ENCODE measurements around the gene HOXA3.

HOXA3 gene

DNA sequence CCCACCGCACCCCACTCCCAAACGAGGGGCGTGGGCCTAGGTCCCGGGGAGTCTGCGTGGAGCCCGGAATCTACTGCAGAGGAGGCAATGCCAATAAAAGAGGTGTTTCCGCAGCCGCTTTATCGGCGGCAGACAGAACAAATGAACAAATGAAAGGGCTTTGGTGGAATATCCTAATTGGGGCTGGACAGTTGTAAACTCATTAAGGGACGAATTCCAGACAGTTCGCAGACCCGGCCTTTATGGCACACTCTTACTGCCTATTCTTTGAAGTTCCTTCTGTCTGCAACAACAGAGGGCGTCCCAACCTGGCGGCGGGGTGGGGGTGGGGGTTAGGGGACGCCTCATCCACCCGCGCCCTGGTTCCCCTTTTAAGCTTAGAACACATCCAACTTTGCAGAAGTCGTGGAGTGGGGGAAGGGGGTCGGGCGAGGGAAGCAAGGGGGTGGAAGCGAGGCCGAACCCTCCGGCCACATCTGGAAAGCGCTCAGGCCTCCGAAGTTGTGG lies 8.9 kb upstream of the HOXA3 start:
- Mint-ChIP-seq H3K27ac (no peak overlapping the region), H3K4me3 (peak overlapping the region; percentile 73), H3K4me1 (ENCODE audit: low read depth) (peaks cover 4% of the 10 kb centered on the region), H3K36me3 (ENCODE audit: low read depth) (no peaks in the 10 kb centered on the region), H3K9me3 (no peaks in the 10 kb centered on the region), H3K27me3 (ENCODE audit: low read depth) (peaks cover 84% of the 10 kb centered on the region)
- no peak for DNase-seq (ENCODE audit: low spot score)

DNA sequence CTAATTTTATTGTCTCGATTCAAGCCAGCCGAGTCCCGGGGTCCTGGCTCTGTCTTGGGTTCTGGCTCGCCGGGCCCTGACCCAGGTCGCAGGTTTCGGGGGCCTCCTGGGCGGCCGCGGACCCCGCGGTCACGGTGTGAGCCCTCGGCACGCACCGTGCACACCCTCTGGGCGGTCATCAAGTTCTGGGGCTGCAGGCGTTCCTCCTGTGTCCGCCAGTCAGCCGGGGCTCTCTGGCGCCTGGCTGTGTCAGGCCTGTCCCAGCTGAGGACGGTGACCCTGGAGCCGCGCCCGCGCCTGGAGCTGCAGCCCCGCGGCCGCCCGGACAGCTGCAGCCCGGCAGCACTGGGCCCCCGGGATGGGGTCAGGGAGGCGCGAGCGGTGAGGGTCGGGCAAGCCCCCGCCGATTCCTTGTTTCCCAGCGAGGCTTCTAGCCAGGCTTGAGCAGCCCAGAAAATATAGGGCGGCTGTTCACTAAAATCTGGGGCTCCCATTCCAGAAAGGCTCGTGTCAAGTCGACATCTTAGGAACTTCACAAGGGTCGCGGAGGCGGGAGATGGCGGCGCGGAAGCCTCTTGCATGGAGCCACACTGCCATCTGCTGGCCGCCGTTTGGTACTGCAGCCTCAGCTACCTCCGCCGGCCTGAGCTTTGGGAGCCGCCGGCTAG lies 8.3 kb upstream of the HOXA3 start:
- H3K36me3 Mint-ChIP-seq (ENCODE audit: low read depth) = no peaks in the 10 kb centered on the region
- no peaks in the 10 kb centered on the region for H3K9me3 Mint-ChIP-seq
- DNase-seq (ENCODE audit: low spot score) = peak; percentile 66
- no peak overlapping the region for H3K27ac Mint-ChIP-seq
- H3K4me3 Mint-ChIP-seq = peak overlapping the region; percentile 73
- H3K4me1 Mint-ChIP-seq (ENCODE audit: low read depth) = peaks cover 4% of the 10 kb centered on the region
- peaks cover 83% of the 10 kb centered on the region for H3K27me3 Mint-ChIP-seq (ENCODE audit: low read depth)

DNA sequence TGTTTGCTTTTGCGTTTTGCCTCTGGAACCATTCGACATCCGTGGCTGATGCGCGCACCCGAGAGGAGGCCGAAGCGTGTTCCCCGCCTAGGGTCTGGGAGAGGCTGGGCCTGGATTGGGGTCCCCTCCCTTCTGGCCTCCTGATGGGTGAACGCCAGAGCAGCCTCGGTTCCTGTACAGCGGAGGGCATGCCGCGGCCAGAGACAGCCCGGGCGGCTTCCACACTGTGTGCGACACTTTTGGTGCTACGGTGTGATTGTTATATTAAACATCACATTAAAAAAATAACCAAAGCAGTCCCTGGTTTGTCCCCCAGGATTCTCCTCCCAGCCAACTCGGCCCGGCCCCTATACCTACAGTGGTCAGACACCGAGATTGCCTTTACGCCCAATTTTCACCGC lies 7.8 kb upstream of the HOXA3 start:
- H3K4me3 Mint-ChIP-seq = peak overlapping the region; percentile 51
- no peak for DNase-seq (ENCODE audit: low spot score)
- H3K4me1 Mint-ChIP-seq (ENCODE audit: low read depth) = peaks cover 7% of the 10 kb centered on the region
- H3K27me3 Mint-ChIP-seq (ENCODE audit: low read depth) = peaks cover 84% of the 10 kb centered on the region
- no peaks in the 10 kb centered on the region for H3K9me3 Mint-ChIP-seq
- no peaks in the 10 kb centered on the region for H3K36me3 Mint-ChIP-seq (ENCODE audit: low read depth)
- no peak overlapping the region for H3K27ac Mint-ChIP-seq

DNA sequence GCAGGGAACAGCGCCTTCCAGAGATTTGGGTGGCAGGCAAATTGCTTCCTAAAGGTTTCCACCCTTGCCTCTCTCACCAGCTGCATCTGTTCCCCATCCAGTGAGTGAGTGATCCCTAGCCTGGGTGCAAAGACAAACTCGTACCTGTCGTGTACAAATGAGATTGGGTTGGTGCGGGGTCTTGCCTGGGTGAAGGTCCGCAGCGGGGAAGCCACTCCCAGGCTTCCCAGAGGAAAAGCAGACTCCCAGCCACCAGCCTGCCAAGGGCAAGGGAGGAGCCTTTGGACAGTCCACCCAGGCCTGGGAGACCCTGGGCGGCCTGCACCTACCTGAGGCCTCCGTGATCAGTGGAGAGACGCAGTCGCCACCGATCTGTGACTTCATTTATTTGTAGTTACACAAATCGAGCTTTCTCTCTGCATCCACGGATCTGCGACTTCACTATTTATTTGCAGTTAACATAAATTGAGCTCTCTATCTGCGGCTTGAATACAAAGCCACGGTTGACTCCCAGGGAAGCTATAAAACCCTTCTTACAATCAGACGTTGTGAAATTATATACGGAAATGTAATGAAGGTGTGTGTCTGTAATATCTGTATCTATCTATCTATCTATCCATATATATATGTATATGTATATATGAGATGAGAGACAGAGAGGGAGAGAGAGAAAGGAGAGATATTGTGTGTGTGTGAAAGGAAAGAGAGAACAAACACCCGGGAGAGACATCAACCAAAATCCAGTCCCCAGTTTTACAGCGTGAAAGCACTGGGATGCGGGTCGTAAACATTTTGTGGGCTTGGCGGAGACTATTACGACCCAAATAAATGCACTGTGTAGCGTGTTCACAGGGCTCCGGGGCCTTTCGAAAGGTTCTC lies 7.1 kb upstream of the HOXA3 start:
- peak overlapping the region; percentile 21 for H3K4me3 Mint-ChIP-seq
- no peak for DNase-seq (ENCODE audit: low spot score)
- H3K9me3 Mint-ChIP-seq = no peaks in the 10 kb centered on the region
- no peak overlapping the region for H3K27ac Mint-ChIP-seq
- H3K36me3 Mint-ChIP-seq (ENCODE audit: low read depth) = no peaks in the 10 kb centered on the region
- H3K4me1 Mint-ChIP-seq (ENCODE audit: low read depth) = peaks cover 12% of the 10 kb centered on the region
- peaks cover 86% of the 10 kb centered on the region for H3K27me3 Mint-ChIP-seq (ENCODE audit: low read depth)

DNA sequence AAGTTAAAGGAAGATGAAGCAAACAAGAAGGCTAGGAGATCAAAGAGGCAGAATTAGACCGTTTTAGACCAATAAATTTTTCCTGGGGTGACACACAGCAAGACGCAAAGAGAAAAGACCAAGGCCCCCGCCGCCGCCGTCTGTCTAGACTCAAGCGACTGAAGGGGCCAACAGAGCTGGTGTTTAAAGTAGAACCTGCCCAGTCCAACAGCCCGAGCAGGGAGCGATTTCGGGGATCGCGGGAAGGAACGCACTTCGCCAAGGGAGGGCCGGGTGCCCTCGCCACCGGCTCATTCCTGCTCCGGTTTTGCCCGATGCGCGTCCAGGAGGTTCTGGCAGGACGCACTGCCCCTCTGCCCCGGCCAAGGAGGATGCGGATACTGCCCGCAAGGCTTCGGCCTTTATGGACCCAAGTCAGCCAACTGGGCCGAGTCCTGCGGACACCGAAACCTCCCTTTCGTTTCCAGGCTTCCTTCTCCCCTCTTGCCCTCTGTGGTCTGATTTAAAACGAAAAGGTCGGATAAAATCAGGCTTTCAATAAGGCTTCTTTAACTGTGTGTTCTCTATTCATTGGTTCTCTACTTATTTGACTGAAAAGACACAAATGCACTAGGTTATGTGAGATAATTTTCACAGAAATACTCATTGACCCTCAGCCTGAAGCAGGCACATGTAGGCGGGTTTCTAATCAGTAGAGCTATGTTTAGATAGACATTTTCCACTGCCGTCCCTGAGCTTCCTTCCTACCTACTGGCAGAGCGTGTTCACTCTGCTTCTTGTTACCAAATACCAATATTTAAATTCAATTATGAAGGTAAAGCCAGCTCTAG lies 6.3 kb upstream of the HOXA3 start:
- H3K4me3 Mint-ChIP-seq = peak overlapping the region; percentile 22
- no peaks in the 10 kb centered on the region for H3K9me3 Mint-ChIP-seq
- peak overlapping the region; percentile 76 for H3K27ac Mint-ChIP-seq
- H3K4me1 Mint-ChIP-seq (ENCODE audit: low read depth) = peaks cover 13% of the 10 kb centered on the region
- H3K27me3 Mint-ChIP-seq (ENCODE audit: low read depth) = peaks cover 86% of the 10 kb centered on the region
- DNase-seq (ENCODE audit: low spot score) = no peak
- H3K36me3 Mint-ChIP-seq (ENCODE audit: low read depth) = no peaks in the 10 kb centered on the region

DNA sequence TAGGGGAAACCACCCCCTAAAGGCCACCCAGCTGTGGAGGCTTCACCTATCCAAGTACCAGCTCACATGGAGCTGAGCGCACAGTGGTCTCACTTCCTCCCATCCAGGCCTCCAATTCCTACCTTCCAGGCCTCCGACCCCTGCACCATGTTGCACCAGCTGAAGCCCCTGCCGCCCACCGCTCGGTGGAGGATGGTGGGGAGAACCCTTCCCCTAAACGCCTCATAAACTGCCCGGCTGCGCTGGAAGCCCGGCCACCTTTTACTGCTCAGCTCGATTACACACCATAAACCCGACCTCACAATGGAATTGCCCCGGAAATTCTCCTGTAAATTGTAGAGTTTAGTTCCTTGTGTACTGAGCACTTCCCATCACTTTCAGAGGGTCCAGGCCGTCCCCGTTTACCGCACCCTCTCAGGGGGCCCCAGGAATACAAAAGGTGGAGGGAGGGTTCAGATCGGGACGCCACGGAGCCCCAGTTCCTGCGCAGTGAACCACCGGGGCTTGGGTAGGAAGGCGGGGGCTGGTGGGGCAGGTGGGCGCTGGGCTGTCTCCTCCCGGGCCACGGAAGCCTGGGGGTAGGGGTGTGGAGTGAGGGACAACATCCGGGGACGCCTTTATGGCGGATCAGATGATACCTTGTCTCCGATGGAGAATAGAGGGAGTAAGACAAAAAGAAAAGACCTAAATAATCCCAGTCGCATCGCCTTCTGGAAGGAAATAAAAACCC lies 5.5 kb upstream of the HOXA3 start:
- peaks cover 13% of the 10 kb centered on the region for H3K4me1 Mint-ChIP-seq (ENCODE audit: low read depth)
- peak overlapping the region; percentile 76 for H3K27ac Mint-ChIP-seq
- H3K27me3 Mint-ChIP-seq (ENCODE audit: low read depth) = peaks cover 85% of the 10 kb centered on the region
- H3K4me3 Mint-ChIP-seq = peak overlapping the region; percentile 22
- DNase-seq (ENCODE audit: low spot score) = no peak
- H3K9me3 Mint-ChIP-seq = no peaks in the 10 kb centered on the region
- H3K36me3 Mint-ChIP-seq (ENCODE audit: low read depth) = no peaks in the 10 kb centered on the region

DNA sequence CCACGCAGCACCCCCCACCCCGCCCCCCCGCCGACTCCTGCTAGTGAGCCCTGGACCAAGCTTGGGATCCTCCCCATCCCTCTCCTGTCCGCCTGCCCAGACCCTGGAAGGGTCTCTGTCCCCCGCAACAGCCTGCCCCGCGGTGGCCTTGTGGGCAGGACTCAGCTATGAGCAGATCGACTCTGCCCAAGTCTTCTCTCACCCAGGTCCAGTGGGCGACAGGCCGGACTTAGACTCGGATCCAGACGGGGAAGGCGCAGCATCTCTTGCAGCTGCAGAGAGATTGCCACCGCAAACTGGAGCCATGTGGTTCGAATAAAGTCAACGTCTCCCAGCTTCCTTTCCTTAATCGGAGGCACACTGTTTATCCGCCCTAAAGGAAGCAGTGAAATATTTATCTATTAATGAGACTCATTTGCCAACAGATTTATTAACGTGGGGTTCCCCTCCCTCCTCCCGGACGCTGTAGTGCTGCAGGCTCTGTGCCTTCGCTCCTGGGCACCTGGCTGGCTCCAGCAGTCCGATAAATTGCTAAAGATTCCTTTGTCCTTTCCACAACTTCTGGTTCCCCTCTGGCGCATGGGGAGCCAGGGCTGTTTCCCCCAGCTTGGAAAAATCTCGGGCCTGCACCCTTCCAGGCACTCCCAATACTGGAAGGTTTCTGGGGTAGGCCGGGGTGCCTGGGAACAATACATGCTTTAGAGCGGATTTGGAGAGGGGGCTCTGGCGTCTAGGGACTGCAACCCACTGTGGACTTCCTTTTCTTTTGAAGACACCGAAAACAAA lies 4.7 kb upstream of the HOXA3 start:
- Mint-ChIP-seq H3K4me1 (ENCODE audit: low read depth) (peaks cover 13% of the 10 kb centered on the region), H3K27me3 (ENCODE audit: low read depth) (peaks cover 84% of the 10 kb centered on the region), H3K9me3 (no peaks in the 10 kb centered on the region), H3K27ac (peak overlapping the region; percentile 49), H3K36me3 (ENCODE audit: low read depth) (no peaks in the 10 kb centered on the region), H3K4me3 (peak overlapping the region; percentile 18)
- no peak for DNase-seq (ENCODE audit: low spot score)

DNA sequence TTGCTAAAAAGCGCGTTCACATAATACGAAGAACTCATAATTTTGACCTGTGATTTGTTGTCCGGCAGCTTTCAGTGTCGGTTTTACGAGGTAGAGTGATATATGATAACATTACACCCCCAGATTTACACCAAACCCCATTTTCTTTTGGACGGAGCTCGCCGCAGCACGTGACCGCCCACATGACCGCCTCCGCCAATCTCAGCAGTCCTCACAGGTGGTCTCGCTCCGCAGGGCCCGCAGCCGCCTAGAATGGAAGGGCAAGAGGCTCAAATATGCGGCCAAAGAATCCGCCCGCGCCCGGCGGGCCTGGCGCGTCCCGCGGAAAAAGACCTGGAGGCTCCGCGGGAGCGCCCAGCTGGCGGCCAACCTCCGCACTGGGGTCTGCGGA lies 4.1 kb upstream of the HOXA3 start, which contains the start of gene HOXA7:
TSS of gene HOXA7 (minus strand) at position 168 of the 391 bp plus-strand sequence. CDS start at position 38, 130 bp downstream.
- H3K27me3 Mint-ChIP-seq (ENCODE audit: low read depth) = peaks cover 87% of the 10 kb centered on the region
- DNase-seq (ENCODE audit: low spot score) = no peak
- peaks cover 17% of the 10 kb centered on the region for H3K4me1 Mint-ChIP-seq (ENCODE audit: low read depth)
- peak within 1 kb of the TSS; percentile 80 for H3K27ac Mint-ChIP-seq
- H3K4me3 Mint-ChIP-seq = peak within 1 kb of the TSS; percentile 18
- no peaks in the 10 kb centered on the region for H3K9me3 Mint-ChIP-seq
- H3K36me3 Mint-ChIP-seq (ENCODE audit: low read depth) = peaks cover 2% of the 10 kb centered on the region

DNA sequence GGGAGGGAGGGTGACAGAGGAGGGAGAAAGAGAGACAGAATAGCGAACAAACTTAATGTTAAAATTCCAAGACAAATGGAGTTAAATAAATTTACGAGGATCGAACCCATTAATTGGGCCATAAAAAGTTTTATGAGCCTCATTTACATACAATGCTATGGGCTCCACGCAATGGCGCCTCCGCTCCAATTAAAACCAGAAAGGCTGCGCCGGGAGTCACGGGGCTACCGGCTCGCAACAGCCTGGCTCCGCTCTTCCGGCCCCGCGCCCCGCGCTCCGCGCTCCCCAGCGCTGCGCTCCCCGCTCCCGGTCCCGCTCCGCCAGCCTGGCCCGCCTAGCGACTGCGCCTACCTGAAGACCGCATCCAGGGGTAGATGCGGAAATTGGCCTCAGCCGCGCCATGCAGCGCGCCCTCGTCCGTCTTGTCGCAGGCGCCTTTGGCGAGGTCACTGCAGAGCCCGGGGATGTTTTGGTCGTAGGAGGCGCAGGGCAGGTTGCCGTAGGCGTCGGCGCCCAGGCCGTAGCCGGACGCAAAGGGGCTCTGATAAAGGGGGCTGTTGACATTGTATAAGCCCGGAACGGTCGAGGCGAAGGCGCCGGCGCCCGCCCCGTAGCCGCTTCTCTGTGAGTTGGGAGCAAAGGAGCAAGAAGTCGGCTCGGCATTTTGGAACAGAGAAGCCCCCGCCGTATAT lies 3.6 kb upstream of the HOXA3 start:
- no peak overlapping the region for H3K4me3 Mint-ChIP-seq
- DNase-seq (ENCODE audit: low spot score) = no peak
- H3K27ac Mint-ChIP-seq = peak overlapping the region; percentile 80
- H3K36me3 Mint-ChIP-seq (ENCODE audit: low read depth) = peaks cover 3% of the 10 kb centered on the region
- H3K4me1 Mint-ChIP-seq (ENCODE audit: low read depth) = peaks cover 22% of the 10 kb centered on the region
- peaks cover 90% of the 10 kb centered on the region for H3K27me3 Mint-ChIP-seq (ENCODE audit: low read depth)
- no peaks in the 10 kb centered on the region for H3K9me3 Mint-ChIP-seq

DNA sequence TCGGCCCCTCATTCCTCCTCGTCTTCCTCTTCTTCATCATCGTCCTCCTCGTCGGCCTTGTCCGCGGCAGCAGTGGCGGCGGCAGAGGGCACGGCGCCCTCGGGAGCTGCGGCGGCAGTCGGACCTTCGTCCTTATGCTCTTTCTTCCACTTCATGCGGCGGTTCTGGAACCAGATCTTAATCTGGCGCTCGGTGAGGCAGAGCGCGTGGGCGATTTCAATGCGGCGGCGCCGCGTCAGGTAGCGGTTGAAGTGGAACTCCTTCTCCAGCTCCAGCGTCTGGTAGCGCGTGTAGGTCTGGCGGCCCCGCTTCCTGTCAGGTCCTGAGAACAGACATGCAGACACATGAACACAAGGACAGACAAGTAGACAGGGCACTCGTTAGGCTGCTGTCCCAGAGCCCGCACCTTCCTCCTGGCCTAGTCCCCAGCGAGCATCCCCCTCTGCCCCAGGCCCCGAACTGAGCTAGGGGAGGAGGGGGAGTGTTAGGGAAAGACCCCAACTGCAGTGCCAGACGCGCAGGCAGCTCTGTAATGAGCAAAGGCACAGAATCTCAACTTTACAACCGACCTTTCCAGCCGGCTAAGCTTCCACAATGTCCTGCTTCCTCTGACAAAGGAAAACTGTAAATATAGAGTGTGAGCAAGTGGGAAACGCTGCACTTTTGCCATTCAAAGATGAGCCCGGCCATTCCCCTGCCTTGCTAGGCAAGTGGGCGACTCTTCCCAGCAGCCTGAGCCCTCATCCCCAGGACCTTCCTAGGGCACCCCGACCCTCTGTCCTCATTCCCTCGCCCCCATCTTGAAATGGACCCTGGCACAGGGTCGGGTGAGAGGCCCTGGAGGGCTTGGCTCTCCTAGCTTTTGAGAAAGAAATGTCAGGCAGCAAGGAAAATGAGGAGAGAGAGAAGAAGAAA lies 2.8 kb upstream of the HOXA3 start:
- Mint-ChIP-seq H3K4me1 (ENCODE audit: low read depth) (peaks cover 23% of the 10 kb centered on the region), H3K36me3 (ENCODE audit: low read depth) (peaks cover 3% of the 10 kb centered on the region), H3K27ac (peak overlapping the region; percentile 80), H3K9me3 (no peaks in the 10 kb centered on the region), H3K4me3 (peak overlapping the region; percentile 52), H3K27me3 (ENCODE audit: low read depth) (peaks cover 92% of the 10 kb centered on the region)
- DNase-seq (ENCODE audit: low spot score) = no peak

DNA sequence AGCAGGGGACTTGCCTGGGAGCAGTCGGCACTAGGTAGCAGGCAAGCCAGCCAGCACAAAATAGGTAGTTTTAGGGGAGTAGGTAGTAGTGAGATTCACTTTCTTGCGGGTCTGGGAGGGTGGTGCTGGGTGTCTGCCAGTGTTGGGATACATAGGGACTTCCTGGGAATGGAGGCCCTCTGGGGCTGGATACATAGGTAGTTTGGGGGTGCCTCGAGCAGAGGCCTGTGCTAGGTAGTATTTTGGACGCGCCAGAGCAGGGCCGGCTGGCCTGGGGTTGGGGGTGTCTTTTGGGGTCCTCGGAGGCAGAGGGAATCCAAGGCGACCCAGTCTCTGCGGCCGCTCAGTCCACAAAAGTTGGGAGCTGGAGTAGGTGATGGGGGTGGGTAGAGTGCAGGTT lies 2.0 kb upstream of the HOXA3 start:
- no peak overlapping the region for H3K4me3 Mint-ChIP-seq
- peaks cover 3% of the 10 kb centered on the region for H3K36me3 Mint-ChIP-seq (ENCODE audit: low read depth)
- no peaks in the 10 kb centered on the region for H3K9me3 Mint-ChIP-seq
- no peak overlapping the region for H3K27ac Mint-ChIP-seq
- H3K4me1 Mint-ChIP-seq (ENCODE audit: low read depth) = peaks cover 23% of the 10 kb centered on the region
- DNase-seq (ENCODE audit: low spot score) = no peak
- H3K27me3 Mint-ChIP-seq (ENCODE audit: low read depth) = peaks cover 92% of the 10 kb centered on the region
